GM18511 (cell line): ENCODE data around the gene ACTR1A.
"Not testable (repeated sequence)": the region's sequence is repeated elsewhere in the genome, so short reads cannot be mapped to it uniquely, and the experiment has no call there.

Source experiments
- ATAC-seq: cut with Tn5 transposase; IDR thresholded peaks from one replicate; pipeline ENCODE4 v1.9.1; 2021; ENCODE audit warnings: mild to moderate bottlenecking, moderate library complexity; ENCODE audit not compliant: unreplicated experiment

The ACTR1A gene

DNA sequence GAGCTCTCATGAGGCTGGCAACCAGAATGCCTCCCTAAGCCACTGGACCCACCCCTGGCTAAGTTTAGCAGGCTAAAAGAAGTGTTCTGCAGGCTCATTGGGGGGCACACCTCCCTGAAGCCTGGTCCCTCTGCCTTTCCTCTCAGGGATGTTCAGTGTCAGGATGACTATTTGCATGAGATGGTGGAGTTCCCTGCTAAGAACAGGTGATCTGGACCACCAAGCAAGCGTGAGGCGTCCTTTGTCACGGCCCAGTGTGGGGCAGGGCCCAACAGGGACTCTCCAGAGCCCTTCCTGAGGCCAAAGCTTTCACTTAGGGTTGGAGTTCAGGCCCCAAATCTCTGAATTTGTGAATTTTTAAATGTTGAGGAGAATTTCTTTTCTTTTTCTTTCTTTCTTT, 13.2 kb upstream of the ACTR1A start:
- ATAC-seq: no peak

DNA sequence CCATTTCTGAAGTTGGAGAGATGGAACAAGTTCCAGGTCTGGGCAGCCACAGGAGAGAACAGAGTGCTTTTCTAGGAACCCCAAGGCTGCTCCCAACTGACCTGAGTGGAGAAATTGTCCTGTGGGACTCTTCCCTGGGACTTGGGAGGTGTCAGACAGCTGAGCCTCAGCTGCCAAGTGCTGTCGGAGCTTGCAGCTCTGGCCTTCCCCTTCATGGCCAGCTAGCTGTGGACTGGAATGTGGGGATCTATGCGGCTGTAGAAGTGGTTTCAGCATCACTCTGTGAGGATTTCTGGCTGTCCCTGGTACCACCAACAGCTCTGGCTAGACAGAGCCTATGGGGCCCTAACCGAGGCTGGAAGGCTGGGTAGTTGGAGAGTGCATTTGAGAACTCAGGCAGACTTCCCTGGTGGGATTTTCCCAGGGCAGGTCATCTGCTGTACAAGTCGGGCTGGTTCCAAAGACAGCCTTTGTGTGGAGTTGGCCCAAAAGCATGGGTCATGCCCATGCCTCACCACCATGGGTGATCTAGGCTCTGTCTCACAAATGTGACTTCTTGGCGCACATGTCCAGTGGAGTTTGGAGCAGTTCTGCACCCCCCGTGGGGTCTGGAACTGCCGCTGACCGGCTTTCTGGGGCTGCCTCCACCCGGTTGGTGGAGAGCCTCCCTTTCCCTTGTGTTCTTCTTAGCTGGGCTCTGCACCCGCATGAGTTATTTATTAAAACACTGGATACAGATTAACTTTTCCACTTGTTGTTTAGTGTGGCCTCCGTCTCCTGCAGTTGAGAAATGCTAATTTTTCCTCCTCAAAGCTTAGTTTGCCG, 12.2 kb upstream of the ACTR1A start:
- ATAC-seq: no peak

DNA sequence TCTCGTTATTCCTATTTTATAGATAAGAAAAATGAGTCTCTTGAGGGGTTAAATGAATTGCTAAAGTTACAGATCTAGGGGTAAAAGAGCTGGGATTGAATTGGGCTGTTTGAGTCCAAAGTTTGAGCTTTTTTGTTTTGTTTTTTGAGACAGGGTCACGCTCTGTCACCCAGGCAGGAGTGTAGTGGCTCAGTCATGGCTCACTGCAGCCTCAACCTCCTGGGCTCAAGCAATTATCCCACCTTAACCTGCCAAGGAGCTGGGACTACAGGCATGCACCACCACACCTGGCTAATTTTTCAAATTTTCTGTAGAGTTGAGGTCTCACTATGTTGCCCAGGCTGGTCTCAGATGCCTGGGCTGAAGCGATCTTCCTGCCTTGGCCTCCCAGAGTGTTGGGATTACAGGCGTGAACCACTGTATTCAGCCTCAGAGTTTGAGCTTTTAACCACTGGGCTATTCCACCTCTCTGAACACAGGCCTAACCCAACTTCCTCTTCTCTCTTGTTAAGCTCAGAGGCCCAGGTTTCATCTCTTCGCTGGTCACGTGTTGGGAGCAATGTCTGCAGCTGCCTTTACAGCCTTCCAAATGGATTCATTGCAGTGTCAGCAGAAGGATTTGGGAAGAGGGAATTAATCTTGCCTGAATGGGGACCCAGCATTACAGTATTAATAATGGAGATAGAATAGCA, 9.2 kb upstream of the ACTR1A start:
- peak; percentile 81 for ATAC-seq

DNA sequence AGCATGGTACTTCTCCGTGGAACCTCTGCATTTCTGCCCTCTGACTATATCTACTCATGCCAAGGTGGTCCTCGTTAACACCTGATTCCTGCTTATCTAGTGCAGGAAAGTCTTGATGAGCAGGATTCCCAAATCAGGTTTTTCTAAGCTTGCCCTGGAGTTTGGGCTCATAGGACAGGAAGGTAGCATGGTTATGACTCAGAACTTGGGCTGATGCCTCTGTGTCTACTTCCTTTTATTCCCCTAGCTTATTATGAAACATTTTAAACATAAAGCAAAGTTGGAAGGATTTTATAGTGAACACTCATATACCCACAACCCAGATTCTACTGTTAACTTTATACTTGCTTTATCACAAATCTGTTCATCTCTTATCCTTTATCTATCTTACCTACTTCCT, 6.9 kb upstream of the ACTR1A start:
- ATAC-seq: no peak

DNA sequence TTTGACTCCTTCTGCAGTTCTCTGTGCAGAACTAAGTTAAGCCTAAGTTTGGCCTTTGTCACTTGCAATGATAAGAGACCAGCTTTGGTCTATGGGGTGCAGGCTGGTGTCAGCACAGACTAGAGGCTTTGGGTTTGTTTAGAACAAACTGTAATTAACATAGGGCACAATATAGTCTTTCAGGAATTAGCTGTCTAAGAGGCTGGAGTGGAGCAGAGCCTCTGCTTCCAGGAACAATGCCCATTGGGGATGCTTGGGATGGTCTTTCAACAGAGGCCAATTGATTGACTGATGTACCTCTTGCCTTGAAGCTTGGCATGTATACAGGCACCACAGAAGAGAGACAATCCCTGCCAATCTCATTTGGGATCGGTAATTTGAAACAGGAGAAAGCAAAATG, 6.0 kb upstream of the ACTR1A start:
- no peak for ATAC-seq

DNA sequence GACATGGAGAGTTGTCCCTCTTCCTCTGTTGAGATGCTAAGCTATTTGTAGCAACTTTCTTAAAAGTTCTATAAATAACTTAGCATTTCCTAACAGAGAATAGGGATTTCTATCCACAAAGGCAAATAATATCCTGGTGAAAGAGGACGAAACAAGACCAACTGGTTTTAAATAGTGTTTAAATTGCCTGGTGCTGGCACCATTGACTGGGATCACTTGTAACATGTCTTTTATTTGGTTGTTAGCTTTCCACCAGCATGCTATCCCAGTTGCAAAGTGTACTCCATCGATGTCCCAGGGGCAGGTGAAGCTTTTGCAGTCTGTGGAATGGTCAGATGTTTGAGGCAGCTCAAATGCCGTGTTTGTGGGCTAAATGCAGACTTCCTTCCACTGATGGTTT, 5.0 kb upstream of the ACTR1A start:
- ATAC-seq: no peak

DNA sequence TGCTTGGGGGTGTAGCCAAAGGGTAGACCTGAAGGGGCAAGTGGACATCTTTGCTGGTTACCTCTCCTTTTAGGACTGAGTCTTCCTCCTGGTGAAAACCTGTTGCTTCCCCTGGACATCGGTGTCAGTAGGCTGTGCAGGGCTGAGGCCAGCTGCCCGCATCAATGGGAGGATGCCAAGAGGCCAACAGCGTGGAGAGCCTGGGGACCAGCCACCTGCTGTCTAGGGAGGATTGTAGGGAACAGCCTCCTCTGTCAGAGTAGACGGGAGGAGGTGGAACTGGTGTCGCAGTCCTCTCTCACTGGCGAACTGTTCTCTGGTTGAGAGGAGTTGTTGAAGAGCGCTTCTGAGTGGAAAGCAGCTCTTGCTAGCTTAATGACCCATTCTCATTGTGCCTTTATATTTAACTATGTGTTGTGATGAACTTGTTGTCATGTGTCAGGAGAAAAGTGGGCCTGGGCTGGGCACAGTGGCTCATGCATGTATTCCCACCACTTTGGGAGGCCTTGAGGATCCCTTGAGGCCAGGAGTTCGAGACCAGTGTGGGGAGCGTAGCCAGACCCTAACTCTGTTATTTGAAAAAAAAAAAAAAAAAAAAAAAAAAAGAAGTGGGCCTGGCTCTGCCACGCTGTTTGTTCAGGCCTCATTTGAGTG, 3.1 kb upstream of the ACTR1A start:
- no peak for ATAC-seq

DNA sequence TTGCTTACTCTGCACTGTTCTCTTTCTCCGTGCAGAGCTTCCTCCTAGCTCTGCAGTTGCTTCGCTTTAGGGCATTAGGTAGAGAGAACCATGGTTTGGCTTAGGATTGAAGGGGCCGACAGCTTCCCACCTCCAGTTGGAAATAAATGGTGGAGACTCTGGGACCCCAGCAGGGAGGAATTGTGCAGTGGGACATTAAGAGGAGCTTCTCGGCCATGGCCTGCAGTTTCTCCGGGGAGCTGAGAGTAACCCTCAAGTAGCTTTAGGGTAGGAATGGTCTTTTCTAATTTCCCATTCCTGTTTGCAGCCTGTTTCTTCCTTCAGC, 2.4 kb upstream of the ACTR1A start:
- ATAC-seq: no peak

DNA sequence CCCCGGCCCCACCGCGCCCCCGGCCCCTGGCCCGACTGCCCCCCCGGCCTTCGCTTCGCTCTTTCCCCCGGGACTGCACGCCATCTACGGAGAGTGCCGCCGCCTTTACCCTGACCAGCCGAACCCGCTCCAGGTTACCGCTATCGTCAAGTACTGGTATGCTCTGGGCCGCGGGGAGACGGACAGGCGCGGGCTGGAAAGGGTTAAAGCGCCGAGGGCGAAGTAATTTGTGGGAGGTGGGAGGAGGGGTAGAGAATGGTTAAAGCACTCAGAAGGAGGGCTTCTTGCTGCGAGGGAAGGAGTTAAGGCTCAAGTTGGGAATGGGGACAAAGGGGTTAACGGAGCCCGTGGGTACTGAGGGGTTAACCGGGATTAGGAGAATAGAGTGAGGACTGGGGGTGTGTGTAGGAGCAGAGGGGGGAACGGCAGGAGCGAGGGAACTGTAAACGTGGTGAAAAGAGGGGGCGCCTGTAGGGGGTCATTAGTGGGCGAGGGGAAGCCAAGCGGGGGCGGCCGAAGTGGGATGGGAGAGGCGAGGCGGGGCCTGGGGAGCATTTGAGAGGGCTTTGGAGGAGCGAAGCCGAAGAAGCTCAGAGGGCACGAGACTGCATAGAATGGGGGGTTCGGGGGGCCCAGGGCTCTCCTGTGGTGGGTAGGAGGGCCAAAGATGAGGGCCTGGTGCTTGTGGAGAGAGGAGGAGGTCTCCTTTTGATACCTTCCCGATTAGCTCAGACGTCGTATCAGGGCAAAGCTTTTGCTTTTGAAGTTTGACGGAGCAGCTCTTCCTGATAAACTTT, 1.9 kb upstream of the ACTR1A start:
- no peak for ATAC-seq

DNA sequence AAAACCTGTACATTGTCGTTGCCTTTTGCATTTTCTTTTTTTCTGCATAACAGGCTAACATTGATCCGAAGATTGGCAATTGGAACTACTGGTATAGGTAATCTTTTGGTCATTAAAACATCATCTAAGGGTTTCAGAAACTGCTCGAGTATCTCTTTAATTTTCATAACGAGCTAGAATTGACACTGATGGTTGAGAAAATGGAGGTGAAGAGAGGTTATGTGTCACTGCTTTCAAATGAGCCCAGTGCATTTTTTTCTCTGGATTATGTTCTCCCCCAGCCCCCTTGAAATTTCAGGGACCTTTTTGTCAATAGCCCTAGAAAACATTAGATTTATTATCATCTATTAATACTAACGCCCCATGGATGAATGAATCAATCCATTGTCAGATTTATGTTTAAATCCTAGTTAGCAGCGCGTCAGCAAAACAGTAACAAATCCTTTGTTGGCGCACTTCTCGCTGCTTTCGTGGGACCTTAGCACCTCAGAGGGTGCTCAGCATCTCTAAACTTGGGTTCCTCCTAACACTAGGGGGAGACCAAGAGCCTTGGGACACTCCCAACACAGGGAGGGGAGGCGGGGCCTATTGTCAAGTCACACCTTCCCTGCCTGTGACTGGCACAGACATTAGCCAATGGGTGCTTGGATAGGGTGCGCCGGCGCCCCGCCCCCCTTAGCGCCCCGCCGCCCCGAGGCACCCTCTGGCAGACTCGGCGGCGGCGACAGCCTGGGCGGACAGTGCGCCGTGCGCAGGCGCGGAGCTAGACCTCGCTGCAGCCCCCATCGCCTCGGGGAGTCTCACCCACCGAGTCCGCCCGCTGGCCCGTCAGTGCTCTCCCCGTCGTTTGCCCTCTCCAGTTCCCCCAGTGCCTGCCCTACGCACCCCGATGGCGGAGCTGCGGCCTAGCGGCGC, 1.0 kb upstream of the ACTR1A start, which contains the start of gene SUFU:
Gene SUFU, plus strand, starts transcription at position 709 of the 915 bp plus-strand sequence. Its CDS starts 181 bp downstream, at position 890.
- ATAC-seq: peak; percentile 56

DNA sequence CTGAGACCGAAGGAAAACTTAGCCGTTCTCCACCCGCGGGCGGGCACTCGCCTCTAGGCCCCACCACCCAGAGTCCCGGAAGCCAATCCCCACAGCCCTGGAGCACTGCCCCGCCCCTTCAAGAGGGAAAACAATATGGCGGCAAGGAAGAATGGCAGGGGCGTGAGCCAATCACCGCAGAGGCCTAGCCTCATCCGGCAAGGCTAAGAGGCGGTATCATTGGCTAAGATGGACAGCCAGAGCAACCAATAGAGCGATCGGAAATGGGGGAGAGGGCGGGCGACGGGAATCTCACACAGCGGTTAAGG, 529 bp downstream of the ACTR1A start:
- ATAC-seq: peak; percentile 73

DNA sequence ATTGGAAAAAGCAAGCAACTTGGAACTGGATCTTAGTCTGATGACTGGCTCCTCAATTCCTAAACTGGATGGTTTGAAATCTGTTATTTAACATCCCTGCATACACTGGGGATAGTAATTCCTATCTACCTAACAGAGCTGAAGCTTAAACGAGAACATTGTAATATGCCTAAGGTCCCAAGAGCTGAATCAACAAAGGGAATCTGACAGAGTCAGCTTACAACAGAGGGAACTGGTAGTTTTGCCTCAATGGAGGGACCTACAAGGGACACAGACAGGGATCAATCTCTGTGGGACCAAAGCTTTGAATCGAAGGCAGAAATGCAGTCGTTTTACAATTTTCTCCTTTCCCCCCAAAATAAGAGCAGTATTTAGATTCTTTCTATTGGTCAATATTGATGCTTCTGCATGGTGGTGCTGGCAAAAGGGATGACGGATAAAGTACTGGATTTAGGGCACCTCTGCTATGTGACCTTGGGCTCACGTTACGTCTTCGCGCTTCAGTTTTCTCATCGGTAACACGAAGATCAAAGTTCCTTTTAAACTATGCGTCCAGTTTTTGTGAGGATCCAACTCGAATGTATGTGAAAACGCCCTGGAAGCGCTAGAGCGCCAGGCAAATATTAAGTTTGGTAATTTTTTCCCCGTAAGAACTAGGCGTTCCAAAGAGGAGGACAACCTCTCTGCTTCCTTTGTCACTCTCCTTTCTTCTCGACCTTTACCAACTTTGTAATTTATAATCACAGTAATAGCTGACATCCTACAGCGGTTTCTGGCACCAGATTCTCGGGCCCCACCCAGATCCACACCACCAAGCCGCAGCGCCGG, 1.1 kb downstream of the ACTR1A start:
- ATAC-seq: no peak

DNA sequence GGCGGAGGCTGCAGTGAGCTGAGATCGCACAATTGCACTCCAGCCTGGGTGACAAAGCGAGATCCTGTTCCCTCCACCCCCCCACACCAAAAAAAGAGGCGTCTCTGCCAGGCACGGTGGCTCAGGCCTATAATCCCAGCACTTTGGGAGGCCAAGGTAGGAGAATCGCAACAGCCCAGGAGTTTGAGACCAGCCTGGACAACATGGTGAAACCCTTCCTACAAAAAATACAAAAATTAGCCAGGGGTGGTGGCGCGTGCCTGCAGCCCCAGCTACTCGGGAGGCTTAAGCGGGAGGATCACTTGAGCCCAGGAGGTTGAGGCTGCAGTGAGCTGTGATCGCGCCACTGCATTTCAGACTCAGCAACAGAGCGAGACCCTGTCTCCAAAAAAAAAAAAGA, 1.8 kb downstream of the ACTR1A start:
- ATAC-seq: not testable (repeated sequence)

DNA sequence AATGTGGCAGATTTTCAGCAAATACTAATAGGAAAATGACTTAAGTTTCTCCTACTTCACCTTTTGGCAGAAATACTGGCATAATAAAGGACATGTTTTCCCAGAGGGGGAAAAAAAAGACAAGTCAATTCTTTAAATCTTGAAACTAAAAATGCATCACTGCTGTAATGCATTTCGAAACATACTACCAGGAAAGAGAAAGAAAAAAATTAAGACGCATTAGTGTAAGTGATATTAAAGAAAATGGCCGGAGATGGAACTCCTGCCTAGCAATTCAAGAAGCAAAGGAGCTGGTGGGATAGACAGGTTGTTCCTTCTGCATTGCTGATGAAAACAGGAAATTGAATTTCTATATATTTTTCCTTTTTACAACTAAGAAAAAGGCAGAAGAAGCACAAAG, 3.2 kb downstream of the ACTR1A start:
- ATAC-seq: no peak

DNA sequence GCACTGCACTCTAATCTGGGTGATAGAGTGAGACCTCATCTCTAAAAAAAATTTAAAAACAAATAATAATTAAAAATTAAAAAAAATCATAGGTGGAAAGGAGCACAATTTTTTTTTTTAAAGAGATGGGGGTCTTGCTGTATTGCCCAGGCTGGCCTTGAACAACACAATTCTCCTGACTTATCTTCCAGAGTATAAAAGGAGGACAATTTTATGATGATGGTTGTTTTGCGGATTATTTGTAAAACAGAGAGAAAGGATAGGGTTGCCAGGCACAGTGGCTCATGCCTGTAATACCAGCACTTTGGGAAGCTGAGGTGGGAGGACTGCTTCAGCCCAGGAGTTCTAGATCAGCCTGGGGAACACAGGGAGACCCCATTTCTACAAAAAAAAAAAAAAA, 5.0 kb downstream of the ACTR1A start:
- ATAC-seq: no peak

DNA sequence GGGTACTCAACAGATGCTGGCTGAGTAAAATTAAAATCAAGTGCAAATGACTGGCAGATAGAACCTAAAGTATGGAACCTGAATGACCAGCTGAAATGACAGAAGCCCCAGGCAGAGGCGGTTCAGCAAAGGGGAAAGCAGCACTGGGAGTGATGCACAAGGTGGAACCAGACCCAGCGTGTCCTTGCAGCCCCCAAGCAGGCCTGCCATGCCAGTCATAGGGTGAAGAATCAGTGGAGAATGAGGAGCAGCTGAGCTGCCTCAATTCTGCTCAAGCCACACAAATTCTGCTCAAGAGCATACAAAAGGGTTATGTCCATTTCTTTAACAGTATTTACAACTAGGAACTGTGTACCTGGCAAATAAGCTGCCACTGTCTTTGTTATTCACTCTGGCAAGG, 8.7 kb downstream of the ACTR1A start:
- ATAC-seq: no peak

DNA sequence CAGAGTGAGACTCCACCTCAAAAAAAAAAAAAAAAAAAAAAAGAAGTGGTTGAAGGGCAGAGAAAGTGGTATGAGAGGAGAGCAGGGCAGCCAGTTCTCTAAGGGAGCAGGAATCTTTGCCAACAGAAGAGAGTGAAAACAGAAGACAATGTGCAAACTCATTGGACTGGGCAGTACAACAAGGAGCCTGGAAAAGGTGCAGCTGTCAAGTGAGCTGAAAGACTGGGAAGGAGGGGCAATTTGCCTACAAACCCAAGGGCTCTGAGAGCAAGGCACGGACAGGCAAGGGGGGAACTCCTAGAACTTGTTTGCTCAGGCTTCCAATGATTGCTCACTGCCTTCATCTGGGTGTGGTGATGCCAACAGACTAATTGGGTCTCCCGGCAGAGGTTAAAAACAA, 9.5 kb downstream of the ACTR1A start:
- ATAC-seq: no peak

DNA sequence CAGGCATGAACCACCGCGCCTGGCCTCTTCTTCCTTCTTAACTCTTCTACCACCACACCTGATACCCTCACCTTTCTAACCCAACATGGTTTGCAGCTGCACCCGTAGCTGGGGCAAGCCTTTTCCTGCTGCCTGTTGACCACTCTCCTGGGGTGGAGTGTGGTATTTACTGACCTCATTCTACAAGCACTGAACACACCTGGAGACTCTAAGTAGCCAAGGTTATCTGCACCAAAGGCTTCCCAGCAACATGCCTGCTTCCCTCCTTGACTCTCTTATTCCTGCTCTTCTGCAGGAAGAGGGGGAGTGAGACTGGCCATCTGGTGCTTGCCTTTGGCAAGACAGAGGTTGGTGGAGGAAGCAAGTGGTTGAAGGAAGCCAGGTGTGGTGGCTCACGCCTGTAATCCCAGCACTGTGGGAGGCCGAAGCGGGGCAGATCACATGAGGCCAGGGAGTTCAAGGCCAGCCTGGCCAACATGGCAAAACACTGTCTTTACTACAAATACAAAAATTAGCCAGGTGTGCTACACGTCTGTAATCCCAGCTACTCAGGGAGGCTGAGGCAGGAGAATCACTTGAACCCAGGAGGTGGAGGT, 10.1 kb downstream of the ACTR1A start:
- ATAC-seq: no peak

DNA sequence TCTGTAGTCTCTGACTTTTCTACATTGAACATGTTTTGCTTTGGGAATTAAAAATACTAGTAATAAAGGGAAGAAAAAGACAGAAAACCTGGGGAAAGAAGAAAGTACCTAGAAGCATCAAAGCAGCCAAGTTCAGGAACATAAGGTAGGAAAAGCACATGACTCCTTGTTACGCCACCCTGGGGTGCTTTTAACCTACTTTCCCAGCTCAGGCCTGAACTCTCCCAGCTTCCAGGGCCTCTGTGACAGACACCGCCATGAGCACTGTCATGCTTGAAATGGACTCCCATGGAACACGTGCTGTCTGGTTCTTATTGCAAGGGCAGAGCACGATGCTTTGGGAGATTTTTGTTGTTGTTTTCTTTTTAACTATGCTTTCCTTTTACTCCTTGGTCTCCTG, 11.4 kb downstream of the ACTR1A start:
- no peak for ATAC-seq
